Measurements from ENCODE around the gene UIMC1.

Gene UIMC1

DNA sequence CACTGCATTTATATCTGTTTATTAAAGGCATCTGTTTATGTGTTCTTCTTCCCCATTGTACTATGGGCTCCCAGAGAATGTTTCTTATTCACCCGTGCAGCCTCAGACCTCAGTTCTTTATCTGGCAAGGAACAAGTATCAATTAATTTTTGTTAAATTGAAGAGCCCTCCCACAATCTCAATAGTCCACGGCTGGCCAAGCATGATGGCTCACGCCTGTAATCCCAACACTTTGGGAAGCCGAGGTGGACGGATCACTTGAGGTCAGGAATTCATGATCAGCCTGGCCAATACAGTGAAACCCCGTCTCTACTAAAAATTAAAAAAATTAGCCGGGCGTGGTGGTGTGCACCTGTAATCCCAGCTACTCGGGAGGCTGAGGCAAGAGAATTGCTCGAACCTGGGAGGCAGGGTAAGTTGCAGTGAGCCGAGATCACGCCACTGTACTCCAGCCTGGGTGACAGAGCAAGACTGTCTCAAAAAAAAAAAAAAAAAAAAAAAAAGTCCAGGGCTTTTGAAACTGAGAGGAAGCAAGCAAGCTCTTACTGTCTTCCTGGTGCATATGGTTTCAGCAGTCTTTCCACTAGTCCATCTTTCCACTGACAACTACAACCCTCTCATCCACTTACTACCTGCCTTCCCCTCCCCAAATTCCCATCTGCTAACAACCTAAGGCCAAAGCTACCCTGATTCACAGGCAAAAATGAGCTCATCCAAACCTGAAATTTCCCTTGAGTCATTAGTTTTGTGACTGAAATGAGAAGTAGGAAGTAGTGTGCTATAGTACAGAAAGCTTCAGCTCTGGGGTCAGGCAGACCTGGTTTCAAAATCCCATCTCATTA is 105.1 kb downstream of the UIMC1 start:
- DNase-seq, result no peak

DNA sequence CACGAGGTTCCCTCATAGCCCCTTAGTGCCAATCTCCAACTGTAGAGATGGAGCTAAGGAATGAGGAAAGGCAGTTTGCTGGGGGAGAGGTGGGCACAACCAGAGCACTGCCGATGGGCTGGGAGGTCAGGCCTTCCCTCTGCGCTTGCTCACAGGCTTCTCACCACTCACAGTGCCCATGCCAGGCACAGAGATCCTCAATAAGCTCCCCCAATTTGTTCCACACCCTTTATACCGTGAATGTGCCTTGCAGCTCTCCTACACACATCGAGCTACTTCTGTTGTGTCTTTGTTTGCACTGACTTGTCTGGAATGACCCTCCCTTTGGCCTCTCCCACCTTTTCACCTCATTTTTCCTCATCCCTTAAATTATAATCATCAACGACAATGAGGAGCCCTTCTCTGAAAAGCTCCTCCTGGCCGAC is 105.8 kb downstream of the UIMC1 start:
- DNase-seq, result no peak

DNA sequence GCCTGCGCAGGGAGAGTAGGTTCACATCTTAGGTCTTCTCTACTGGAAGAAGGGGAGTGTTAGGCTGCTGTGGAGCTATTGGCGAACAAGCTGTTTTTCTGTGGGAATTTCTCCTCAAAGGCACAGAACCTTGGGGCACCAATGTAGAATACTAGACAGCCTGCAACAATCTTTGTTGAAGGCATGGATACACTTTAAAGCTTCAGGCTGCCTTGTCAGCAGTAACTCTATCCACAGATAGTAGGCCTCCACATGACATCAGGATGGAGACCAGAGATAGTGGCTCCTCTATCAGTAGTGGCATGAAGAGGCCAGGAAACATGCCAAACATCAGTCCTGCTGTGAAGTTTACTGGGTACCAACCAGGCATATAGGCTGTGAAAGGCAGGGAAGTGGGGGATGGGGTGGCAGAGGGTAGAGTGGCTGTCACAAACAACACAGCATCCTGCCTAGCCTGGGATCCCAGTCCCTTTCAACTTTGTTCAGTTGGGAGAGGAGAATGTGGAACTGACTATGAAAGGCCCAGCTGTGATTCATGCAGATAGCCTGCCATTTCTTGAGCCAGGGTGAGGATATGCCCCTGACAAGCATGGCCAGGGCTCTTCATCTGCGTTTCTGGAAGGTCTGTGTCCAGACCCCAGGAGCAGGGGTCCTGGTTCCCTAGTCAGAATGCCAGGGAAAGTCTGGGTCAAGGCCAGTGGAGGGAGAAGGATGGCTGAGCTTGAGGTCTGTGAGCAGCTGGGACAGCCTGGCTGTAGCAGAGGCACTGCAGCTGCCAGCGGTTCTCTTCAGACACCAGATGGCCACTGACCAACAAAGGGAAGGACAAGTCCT is 106.4 kb downstream of the UIMC1 start:
- DNase-seq, result no peak

DNA sequence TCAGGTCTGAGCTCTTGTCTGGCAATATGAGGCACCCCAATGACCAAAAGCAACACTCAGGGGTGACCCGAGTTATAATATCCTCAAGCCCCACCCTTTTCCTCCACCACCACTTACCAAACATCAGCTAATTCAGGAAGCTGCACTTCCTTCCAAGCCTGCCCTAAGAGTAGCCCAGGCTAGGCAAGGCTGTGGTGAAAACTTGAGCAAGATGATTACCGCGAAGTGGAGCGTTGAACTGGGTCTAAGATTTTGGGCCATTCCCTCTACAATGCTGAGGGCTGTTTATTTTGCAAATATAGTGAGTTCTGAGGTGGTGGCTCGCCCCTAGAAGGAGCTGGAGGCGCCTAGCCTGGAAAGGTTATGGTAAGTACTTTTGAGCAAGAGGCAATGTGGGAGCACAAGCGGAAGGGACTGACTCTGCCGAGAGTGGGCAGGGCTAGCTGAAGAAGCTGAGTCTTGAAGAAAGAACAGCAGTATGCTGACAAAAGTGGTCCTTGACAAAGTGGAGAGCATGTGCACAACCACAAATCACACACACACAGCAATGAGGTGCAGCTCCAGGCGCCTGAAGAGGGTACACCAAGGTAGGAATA is 107.2 kb downstream of the UIMC1 start, which contains the start of gene HK3:
Gene HK3, minus strand, starts transcription at position 51 of the 596 bp plus-strand sequence. CDS start 3,187 bp downstream, outside the sequence.
- no peak for DNase-seq

DNA sequence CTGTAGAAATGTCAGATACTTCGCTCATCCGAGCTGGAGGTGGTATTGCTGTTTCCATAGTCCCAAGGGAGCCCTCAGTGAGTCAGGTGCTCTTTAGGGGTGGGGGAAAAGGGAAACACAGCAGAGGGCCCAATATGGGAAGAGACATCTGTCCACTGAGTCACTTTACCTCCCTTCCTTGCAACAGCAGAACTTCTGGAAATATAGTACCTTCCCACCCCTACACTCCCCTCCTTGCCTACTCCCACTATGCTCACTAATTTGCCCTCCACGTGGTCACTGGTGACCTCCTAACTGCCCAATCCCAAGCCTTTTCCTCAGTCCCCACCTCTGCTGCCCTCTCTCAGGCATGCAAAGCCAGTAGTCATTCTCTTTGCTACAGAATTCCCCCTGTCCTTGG is 109.3 kb downstream of the UIMC1 start:
- no peak for DNase-seq

DNA sequence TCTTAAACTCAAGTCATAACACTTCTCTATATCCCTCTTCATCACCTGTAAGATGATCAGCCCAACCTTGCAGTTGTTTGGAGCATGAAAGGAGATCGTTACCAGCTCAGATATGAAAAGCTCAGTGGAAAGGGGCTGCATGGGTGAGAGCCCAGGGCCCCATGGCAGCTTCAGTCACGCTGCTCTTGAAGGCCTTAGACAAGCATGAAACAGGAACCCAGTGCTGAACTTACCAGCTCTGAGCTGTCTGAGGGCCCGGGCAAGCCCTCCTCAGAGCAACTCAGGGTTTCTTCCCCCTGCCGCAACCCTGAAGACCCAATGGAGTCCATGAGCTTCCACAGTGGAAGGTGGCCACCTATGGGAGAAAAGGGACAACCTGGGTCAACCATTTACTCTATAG is 110.7 kb downstream of the UIMC1 start:
- DNase-seq, result no peak

DNA sequence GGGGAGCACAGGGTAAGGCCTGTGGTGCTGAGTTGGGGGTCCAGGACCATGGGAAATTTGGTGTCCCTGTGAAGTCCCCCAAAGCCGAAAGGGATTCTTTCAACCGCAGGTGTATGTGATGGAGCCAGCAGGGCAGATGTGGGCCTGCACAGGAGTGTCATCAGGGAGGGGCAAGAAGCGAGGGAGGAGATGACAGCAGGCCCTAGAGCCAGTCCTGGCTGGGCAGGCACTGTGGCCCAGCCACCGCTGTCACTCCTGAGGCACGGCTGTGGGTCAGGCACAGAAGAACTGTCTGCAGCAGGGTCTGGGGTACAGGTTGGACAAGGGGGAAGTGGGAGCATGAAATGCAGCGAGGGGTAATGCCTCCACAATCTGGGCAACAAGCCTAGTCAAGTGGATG is 112.3 kb downstream of the UIMC1 start:
- no peak for DNase-seq

DNA sequence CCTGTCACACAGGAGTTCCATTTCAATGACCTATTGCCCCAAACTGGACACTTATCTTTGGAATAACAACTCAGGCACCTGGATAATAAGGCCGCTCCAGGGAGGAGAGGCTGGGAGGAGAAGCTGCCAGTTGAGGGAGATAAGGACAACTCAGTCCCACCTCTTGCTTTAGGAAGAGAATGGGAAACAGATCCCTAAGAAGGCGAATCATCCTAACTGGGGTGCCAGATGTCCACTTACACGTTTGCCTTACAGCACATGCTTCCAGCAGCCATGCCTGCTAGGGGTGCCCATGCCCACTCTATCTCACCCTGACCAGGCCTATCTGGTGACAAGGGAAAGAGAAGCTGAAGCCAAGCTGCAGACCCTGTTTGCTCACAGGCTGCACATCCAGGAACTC is 113.9 kb downstream of the UIMC1 start:
- DNase-seq, result no peak

DNA sequence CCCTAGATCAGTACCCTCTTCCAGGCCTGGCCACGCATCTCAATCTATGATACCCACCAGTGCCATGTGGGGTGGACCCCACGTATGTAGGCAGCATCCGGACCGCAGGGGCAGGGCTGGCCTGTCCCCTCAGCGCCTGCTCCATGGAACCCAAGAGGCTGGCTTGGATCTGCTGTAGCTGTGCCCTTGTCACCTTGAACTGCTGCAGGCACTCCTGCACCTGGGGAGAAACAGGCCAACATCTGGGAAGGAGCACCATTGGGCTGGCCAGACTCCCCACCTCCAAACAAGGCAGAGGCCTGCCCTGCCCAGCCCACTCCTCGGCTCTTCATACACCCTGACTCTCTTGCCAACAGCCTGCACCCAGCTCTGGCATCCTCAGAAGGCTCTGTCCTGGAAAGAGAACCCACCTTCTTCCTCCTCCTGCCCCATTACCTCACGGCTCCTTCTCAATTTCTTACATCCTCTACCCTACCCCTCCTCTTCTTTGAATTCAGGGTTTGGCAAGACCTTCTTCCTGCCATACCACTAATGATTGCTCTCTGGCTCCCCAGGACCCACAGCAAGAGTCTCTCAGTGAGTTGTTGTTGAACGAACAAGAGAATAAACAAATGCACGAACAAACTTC is 115.1 kb downstream of the UIMC1 start:
- DNase-seq, result no peak

DNA sequence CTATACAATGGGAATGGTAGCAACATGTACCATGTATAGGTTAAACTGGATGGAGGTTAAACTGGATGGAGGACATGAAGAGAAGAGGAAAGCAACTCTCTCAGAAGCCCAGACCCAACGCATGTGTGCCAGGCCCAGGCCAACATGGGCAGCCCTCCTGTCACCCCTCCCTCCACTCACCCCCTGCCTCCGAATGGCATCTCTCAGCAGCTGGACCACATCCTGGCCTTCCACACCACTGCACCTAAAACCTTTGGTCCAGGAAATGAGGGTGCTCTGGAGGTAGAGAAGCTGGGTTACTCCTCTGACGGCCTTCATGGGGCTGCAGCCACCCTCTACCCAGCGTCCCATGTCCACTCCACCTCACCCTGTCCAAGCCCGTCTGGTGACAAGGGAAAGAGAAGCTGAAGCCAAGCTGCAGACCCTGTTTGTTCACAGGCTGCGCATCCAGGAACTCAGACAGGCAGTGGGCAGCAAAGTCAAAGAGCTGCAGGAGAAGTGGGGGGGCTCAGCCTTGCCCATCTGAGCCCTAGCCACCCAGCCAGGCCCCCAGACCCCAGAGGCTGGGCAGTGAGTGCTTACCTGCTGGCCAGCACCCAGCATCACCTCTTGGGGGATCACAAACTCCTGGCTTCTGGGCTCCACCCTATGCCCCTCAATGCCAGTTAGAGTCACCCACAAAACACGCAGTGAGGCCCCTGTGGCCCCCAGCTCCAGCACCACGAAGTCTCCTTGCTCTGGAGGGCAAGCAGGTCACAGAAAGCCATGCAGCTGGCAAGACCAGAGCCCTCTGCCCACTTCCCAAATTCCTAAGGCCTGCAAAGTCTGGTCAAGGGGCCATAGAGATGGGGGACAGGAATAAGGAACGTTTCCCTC is 115.9 kb downstream of the UIMC1 start:
- DNase-seq, result no peak

DNA sequence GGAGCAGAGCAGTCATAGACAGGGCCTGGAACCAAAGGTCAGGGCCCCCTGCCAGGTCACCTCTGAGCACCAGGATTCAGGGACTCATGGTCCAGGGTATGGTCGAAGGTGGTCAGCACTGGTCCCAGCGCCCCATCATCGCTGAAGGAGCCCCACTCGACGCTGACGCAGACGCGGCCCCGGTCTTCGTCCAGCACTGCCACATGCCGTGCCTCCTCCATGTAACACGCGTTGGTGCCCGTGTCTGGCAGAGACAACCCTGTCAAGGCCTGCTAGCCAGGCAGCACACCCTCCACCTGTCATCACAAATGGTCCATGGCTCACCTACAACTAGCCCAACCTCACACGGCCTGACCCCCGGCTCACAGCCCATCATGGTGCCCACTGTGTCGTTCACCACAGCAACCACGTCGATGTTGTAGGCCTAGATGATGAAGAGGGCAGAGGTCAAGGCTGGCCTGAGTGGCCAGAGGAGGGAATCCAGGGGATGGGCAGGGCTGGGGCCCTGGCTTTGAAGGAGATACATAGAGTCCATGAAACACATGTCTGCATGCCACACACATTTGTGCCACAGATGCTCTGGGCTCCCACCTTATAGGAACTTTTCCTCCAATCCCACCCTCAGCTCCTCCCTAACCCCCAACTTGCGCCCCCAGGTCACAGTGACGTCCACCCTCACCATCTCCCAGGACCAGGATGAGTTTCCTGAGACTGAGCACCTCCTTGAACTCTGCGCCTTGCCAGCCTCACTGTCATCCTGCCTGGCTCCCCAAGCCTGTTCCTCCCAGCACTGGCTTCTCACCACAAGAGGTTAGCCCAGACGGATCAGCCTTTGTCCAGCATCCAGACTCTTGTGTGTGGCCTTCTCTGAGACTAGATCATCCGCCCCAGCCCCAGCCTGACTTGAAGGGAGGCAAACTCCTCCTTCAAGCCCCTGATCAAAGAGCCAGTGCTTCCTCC is 117.0 kb downstream of the UIMC1 start:
- no peak for DNase-seq

DNA sequence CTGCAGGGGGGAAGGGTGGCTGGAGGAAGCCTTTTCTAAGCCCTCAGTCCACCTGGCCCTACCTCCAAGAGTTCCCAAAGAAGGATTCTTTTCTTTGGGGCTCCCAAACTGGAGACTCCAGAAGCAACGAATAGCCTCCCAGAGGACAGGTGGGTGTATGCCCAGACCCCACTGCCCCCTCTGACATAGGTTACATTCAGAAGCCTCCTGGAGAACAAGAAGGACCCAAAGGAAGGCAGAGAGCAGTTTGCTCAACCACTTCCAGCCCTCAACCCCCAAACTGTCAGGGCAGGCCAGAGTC is 117.8 kb downstream of the UIMC1 start:
- no peak for DNase-seq

DNA sequence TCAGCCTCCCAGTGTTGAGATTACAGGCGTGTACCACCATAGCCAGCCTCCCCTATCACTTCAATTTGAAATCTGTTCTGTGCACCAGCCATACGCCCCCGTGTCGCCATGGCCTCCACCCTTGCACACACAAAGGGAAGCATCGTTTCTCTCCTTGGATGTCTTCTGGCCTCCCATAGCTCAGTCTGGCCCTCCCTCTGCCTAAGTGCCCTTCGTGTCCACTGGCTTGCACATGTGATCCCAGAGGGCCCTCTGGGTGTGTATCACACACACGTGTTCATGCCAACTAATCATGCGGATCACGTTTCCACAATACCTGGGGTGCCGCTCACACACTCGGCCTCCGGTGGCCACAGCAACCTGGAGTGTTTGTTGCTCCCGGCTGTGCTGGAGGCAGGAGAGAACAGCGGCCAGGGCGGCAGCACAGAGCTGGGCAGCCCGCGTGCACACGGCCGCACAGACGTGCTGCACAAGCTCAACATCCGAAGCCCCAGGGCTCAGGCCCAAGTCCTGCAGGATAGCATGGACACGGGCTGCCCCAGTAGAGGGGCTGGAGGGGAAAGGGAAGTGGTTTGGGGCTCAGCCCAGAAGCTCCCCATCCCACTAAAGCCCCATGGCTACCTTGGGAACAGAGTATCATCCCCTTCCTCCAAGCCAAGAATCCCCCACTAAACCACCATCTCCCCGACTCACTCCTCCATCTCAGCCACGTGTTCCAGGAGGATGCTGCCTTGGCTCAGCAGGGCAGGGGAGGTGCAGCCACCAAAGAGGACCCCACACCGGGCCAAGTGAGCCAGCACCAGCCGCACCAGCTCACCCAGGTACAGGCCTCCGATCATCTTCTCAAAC is 118.3 kb downstream of the UIMC1 start:
- DNase-seq, result no peak

DNA sequence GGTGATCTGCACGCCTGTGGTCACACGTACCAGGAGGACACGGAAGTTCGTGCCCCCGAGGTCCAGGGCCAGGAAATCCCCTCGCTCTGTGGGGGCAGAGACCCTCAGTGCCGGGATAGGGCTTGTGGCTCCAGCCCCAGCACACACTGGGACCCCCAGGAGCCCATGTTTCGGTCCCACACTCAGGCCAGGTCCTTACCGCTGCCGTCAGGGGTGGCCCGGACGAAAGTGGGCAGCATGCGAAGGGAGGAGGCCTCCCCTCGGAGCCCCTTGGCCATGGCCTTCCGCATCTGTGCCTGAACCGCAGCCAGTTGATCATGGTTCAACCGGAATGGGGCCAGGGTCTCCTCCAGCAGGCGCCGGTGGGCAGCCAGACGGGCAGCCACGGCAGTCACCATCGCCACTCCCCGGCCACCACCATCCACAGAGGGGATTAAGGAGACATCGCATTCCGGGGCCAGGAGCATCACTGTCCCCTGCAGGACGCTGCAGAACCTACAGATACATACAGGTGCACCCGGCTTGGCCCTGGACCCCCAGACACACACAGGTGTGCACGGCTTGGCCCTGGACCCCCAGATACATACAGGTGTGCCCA is 119.2 kb downstream of the UIMC1 start:
- no peak for DNase-seq

DNA sequence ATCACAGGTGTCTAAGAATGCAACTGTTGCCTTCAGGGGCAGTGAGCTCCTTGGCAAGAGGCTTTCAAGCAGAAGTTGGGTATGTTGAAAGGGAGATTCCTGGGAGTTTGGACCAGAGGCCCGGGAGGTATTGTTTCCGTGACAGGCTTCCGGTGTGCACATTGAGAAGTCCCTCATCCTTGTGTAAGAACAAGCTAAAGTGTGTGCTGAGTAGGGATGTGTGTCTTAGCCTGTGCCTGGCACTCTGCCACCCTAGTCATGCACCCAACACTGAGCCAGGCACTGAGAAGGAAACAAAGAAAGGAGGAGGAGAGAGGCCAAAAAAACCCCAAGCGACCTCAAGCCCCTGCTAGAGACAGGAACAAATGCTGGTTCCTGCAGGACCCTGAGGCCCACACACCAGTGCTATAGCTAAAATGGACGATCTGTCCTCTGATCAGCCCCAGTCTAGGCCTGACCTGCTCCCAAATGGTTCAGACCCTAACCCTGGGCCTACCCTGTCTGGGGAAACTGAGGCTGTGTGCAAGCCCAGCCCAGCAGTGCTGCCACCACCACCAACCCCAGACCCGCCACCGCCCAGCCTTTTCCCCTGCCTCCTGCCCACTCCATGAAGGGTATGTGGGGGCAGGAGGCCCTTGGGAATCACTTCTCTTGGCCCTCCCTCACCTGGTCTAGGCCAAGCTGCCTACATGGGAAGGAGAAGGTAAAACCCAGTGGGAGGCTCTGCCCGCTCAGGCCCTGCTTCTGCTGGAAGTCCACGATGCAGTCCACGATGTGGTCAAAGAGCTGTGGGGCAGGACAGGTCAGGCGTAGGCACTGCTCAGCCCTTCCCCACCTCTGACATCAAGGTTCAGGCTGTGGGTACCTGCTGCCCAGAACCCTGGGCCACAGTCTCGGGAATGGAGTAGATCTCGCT is 120.0 kb downstream of the UIMC1 start:
- DNase-seq, result no peak

DNA sequence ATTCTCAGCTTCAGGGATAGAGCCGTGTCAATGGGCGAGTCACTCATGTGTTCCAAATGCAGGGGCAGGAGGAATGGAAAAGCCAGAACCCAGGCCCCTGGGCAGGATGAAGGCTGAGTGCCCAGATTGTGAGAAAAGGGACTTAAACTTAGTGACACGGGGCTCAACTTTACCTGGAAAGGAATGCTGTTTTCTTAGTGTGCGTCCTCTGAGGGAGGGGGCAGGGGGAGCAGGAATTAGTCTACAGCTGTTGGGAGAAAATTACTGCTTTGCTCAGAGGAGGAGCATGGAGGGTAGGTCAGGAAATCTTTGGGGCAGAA is 122.0 kb downstream of the UIMC1 start:
- DNase-seq, result no peak

DNA sequence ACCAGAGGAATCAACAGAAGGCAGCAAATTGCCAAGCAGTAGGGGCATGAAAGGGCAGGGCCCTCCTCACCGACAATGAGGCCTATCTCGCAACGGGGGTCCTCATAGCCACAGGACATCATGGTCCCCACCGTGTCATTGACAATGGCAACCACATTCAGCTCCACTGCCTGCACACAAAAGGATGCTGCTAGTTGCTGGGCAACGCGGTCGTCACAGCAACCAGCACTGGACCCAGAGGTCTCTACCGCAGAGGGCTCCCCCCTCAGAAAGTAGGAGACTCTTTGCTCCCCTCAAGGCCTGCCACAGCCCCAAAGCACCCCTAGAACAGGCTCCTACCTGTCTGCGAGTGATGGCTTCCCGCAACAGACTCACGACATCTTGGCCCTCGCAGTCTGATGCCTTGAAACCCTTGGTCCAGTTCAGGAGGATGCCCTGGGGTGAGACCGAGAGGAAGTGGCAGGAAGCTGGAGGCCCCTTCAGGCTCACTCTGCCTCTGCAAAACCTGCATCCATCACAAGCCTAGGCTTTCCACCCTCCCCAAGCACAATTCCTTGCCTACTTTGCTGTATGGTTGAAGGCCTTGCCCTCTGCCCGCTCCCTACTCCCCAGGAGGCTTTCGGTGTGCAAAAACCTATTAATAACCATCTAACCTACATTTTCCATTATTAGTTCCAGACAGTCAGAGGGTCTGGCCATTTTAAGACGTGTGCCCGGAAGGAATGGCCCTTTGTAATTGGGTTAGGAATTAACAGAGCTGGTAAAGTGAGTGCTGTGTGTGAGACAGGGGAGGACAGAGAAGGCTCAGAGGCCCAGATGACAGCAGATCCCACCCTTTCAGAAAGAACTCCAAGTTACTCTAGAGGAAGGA is 122.6 kb downstream of the UIMC1 start:
- no peak for DNase-seq

DNA sequence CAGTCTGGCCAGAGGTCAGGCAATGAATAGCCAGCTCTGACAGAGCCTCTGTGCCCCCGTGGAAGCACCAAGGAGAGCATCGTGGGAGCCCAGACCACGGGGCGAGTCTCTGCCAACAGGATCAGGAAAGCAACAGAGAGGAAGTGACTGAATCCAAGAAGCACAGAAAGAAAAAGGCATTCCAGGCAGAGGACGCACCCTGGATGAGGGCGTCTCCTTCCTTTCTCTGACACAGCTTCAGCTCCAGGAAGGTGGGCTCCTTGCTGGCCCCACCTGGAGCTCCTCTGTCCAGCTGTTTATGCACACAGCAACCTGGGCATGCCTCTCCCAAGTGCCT is 124.0 kb downstream of the UIMC1 start:
- no peak for DNase-seq

All from NCI-H187 treated with DMSO at 0.1 percent for 48 hours (cell line).